Cardiac muscle cell (in vitro differentiated cells and primary cell): ENCODE data around the gene FCHSD2. TPM values are rescaled to one million over a fixed set of nuclear protein-coding genes. Genes with fewer than 3 reads are reported as not detected.

ENCODE experiments used
- DNase-seq, 2 donors: peaks; one replicate each; pipeline versions ENCODE4 v3.0.0 to v3.0.0-alpha.2; 2010 to 2017; ENCODE audit warnings: low read depth in 1 of 2, low spot score in 1 of 2
- H3K27ac ChIP-seq: fragments of 200-600 bp; sonication (generic); 2 replicates; pipeline ENCODE4 v1.5.1; 2016
- H3K27me3 ChIP-seq: fragments of 200-600 bp; sonication (generic); 2 replicates; pipeline ENCODE4 v1.6.0; 2016; ENCODE audit warnings: control low read depth
- H3K36me3 ChIP-seq: fragments of 200-600 bp; sonication (generic); 2 replicates; pipeline ENCODE4 v1.5.1; 2016; ENCODE audit warnings: control low read depth
- H3K4me1 ChIP-seq: fragments of 200-600 bp; sonication (generic); 2 replicates; pipeline ENCODE4 v1.8.1; 2017; ENCODE audit warnings: low read depth, mild to moderate bottlenecking, mixed run types
- H3K4me3 ChIP-seq: fragments of 200-600 bp; sonication (generic); 2 replicates; pipeline ENCODE4 v1.5.1; 2016; ENCODE audit warnings: mild to moderate bottlenecking
- H3K9me3 ChIP-seq: fragments of 200-600 bp; sonication (generic); 2 replicates; pipeline ENCODE4 v1.5.1; 2017; ENCODE audit warnings: low read depth, mild to moderate bottlenecking, control low read depth
- polyA plus RNA-seq: library from polyadenylated mRNA; unstranded; fragments of >200 nt; fragmentation: Nextera tagmentation; extraction: Ambion mirVana; gene quantifications from 2 replicates; pipeline ENCODE4 v1.2.1, GENCODE V29; 2016
- total RNA-seq: library from RNA; depleted of rRNA; stranded (reverse); fragments of >200 nt; gene quantifications from 2 replicates; pipeline ENCODE4 v1.2.3, GENCODE V29; 2016
- TF ChIP-seq, protein P1 (sequence below): IDR thresholded peaks from 2 replicates; pipeline ENCODE4 v1.5.1; 2012; ENCODE audit warnings: low read depth, mild to moderate bottlenecking, low read length

The FCHSD2 gene
- total and polyA plus RNA-seq, 2 experiments from 2014 or later: 12.3 to 16.9 TPM

DNA sequence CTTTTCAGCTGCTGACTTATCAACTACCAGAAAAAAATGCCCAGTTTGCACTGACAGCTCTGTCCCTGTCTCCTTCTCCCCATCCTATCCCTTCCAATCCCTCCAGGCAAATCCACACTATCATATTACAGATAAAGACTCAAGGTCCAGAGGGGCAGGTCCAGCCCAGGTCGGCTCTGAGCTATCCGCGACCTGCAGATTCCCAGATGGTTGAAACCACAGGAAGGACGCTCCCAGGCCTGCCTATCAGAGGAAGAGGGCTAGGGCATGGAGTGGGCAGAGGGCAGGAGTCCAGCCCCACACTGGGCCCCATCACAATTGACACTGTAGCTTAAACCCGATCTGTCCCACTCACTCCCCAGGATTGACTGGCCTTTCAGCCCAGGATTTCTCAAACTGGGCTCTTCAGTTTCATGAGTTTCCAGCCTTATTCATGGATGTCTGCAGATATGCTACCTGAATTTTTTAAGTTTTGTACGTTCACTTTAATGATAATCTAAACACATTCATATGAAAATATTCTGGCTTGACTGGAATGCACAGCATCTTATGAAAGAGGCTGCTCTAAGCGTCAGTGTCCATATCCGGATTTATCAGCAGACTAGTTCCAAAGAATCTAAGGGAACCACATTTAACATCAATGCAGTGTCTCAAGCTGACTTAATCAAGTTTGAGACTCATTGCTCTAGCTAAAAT is 16.4 kb upstream of the FCHSD2 start:
- Histone ChIP-seq H3K36me3 (no peaks in the 10 kb centered on the region), H3K4me1 (peaks cover 37% of the 10 kb centered on the region), H3K27ac (peak overlapping the region; percentile 96), H3K9me3 (no peaks in the 10 kb centered on the region), H3K4me3 (no peak overlapping the region), H3K27me3 (no peaks in the 10 kb centered on the region)
- TF ChIP-seq, protein P1, sequence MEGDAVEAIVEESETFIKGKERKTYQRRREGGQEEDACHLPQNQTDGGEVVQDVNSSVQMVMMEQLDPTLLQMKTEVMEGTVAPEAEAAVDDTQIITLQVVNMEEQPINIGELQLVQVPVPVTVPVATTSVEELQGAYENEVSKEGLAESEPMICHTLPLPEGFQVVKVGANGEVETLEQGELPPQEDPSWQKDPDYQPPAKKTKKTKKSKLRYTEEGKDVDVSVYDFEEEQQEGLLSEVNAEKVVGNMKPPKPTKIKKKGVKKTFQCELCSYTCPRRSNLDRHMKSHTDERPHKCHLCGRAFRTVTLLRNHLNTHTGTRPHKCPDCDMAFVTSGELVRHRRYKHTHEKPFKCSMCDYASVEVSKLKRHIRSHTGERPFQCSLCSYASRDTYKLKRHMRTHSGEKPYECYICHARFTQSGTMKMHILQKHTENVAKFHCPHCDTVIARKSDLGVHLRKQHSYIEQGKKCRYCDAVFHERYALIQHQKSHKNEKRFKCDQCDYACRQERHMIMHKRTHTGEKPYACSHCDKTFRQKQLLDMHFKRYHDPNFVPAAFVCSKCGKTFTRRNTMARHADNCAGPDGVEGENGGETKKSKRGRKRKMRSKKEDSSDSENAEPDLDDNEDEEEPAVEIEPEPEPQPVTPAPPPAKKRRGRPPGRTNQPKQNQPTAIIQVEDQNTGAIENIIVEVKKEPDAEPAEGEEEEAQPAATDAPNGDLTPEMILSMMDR: no peak
- DNase-seq: peak in 1 of 2 donors; percentile 80

- Histone ChIP-seq H3K36me3 (no peaks in the 10 kb centered on the region), H3K27me3 (no peaks in the 10 kb centered on the region), H3K4me3 (no peak overlapping the region), H3K4me1 (peaks cover 48% of the 10 kb centered on the region), H3K27ac (peak overlapping the region; percentile 96), H3K9me3 (no peaks in the 10 kb centered on the region)
- DNase-seq: peak; percentile 75 to 81
- TF ChIP-seq, protein P1: no peak
These were observed 15.2 kb upstream of the FCHSD2 start for GRCh38 chr11:73157101-73158010.

- TF ChIP-seq, protein P1: no peak
- H3K4me3 ChIP-seq: no peak overlapping the region
- no peaks in the 10 kb centered on the region for H3K36me3 ChIP-seq
- peak overlapping the region; percentile 96 for H3K27ac ChIP-seq
- no peaks in the 10 kb centered on the region for H3K9me3 ChIP-seq
- H3K27me3 ChIP-seq: no peaks in the 10 kb centered on the region
- peaks cover 51% of the 10 kb centered on the region for H3K4me1 ChIP-seq
- DNase-seq: no peak
These were observed 14.6 kb upstream of the FCHSD2 start for GRCh38 chr11:73156686-73157085.

- no peaks in the 10 kb centered on the region for H3K27me3 ChIP-seq
- H3K36me3 ChIP-seq: no peaks in the 10 kb centered on the region
- no peak overlapping the region for H3K27ac ChIP-seq
- no peak for DNase-seq
- no peak overlapping the region for H3K4me3 ChIP-seq
- H3K9me3 ChIP-seq: no peaks in the 10 kb centered on the region
- peaks cover 51% of the 10 kb centered on the region for H3K4me1 ChIP-seq
- TF ChIP-seq, protein P1: no peak
These were observed 14.0 kb upstream of the FCHSD2 start for GRCh38 chr11:73156114-73156513.

GRCh38 chr11:73155102-73155501 is 13.0 kb upstream of the FCHSD2 start:
- Histone ChIP-seq H3K27ac (no peak overlapping the region), H3K36me3 (no peaks in the 10 kb centered on the region), H3K4me1 (peaks cover 51% of the 10 kb centered on the region), H3K9me3 (no peaks in the 10 kb centered on the region), H3K4me3 (no peak overlapping the region), H3K27me3 (no peaks in the 10 kb centered on the region)
- TF ChIP-seq, protein P1: no peak
- DNase-seq: no peak
